ENCODE data around the gene SEMA6A.

SEMA6A gene

DNA sequence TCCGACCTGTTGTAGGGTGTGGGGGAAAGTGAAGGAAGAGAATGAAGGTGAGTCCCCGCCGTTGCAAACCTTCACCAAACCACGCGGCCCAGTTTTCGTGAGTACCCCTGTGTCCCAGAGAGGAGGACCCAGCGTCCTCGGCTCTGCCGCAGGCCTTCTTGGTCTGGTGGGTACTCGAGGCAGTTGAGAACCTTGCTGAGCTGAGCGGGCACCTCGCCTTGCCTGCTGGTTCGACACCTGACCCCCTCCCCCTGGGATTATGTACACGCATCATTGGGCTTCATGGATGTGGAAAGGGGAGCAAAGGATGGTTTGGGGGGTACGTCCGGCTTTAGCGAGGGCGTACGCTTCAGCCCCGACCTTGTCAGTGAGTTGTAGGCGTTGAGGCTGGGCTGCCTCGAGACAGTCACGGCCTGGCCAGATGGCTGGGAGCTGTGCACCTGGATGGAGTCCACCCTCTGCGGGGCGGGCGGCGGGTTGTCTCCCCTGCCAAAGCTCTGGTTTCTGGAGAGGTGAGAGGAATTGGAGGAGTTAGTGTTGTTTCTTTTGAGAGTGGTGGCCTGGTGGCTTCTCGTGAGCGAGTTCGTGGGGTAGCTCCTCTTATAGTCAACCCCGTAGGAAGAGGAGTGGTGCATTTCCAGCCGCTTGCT, 128.1 kb downstream of the SEMA6A start:
- no peaks in the 10 kb centered on the region for H3K9me3 ChIP-seq (ENCODE audit: control insufficient read depth, insufficient read depth, low read depth, low read length)
- H3K4me3 ChIP-seq (ENCODE audit: low read depth, low read length) = no peak overlapping the region
- peaks cover 31% of the 10 kb centered on the region for H3K4me1 ChIP-seq (ENCODE audit: control insufficient read depth, insufficient read depth, low read length)
- H3K36me3 ChIP-seq (ENCODE audit: control insufficient read depth, insufficient read depth, low read length) = peaks cover 68% of the 10 kb centered on the region
- H3K9ac ChIP-seq (ENCODE audit: low read length) = no peak overlapping the region
- no peaks in the 10 kb centered on the region for H3K27me3 ChIP-seq (ENCODE audit: control insufficient read depth, insufficient read depth, low read length)
- no peak overlapping the region for H3K27ac ChIP-seq (ENCODE audit: low read depth, low read length)

- peaks cover 8% of the 10 kb centered on the region for H3K27me3 ChIP-seq (ENCODE audit: control insufficient read depth, insufficient read depth, low read length)
- H3K36me3 ChIP-seq (ENCODE audit: control insufficient read depth, insufficient read depth, low read length) = peaks cover 57% of the 10 kb centered on the region
- H3K4me1 ChIP-seq (ENCODE audit: control insufficient read depth, insufficient read depth, low read length) = peaks cover 20% of the 10 kb centered on the region
- no peaks in the 10 kb centered on the region for H3K9me3 ChIP-seq (ENCODE audit: control insufficient read depth, insufficient read depth, low read depth, low read length)
- H3K27ac ChIP-seq (ENCODE audit: low read depth, low read length) = no peak overlapping the region
- no peak overlapping the region for H3K9ac ChIP-seq (ENCODE audit: low read length)
- no peak overlapping the region for H3K4me3 ChIP-seq (ENCODE audit: low read depth, low read length)
These were observed 129.3 kb downstream of the SEMA6A start for GRCh38 chr5:116445311-116445710.

DNA sequence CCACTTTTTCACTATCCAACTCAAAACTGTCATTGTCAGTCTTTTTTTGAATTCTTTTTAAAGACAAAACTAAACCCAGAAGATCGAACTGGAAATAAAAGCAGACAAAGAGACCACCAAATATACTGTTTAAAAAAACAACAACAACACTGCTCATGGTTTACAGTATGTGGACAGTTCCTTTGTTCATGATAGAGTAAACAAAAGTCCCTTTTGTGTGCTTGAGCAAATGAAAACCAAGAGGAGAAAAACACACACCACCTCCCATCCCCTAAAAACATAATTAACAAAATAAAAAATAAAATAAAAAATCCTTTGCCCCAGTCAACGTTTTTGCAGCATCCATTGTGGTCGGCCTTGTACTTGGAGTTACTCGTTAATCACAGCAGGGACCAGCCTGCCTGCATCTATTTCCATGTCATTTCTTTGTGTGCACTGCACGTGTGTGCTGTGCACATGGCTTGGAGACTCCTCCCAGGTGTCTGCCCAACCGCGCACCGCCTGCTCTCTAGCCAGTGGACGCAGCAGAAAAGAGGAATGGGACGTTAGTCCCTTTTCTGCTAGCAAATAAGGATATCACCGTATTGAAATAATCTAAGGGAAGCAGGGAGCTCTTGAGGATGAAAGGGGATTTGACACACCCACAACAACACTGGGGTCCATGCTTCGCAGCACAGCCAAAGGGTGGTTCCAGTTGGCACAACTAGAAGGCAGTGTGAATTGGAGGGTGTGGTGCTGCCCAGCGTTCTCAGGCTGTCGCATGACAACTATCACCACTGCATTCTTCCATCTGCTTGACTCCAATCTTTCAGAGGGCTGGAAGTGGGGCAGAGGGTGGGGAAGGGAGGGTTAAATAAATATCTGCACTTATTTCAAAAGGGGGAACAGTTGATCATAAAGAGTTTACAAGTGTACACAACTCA, 130.0 kb downstream of the SEMA6A start:
- H3K4me1 ChIP-seq (ENCODE audit: control insufficient read depth, insufficient read depth, low read length) = peaks cover 13% of the 10 kb centered on the region

DNA sequence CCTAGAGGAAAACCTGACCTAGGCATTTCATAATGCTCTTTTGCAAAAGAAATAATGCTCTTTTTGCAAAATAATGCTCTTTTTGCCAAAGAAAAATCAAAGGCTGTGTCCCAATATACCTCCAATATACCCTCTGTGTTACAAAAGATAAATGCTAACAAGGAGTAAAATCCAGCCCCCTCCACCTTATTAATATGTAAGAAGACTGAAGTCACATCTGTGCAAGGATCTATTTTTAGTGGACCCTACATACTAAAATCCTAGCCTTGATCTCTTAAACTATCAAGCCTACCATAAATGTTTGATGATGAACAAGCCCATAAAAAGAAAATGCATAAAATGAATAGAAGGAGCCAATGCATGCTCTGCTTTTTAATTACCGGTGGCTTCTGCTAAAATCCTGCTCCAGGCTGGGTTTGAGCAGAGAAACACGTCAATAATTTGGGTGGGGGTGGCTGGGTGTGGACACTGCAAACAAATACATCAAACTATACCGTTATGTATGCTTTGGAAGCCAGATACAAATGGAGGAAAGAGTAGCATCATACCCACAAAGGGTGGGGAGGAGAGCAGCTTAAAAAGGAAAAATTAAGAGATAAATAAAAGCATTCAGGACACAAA, 131.6 kb downstream of the SEMA6A start:
- Histone ChIP-seq H3K9ac (ENCODE audit: low read length) (no peak overlapping the region), H3K36me3 (ENCODE audit: control insufficient read depth, insufficient read depth, low read length) (peaks cover 34% of the 10 kb centered on the region), H3K4me1 (ENCODE audit: control insufficient read depth, insufficient read depth, low read length) (peaks cover 11% of the 10 kb centered on the region), H3K27ac (ENCODE audit: low read depth, low read length) (no peak overlapping the region), H3K27me3 (ENCODE audit: control insufficient read depth, insufficient read depth, low read length) (peaks cover 28% of the 10 kb centered on the region), H3K9me3 (ENCODE audit: control insufficient read depth, insufficient read depth, low read depth, low read length) (no peaks in the 10 kb centered on the region), H3K4me3 (ENCODE audit: low read depth, low read length) (no peak overlapping the region)

More for the DNA sequence above, 130.0 kb downstream of the SEMA6A start:
- Histone ChIP-seq H3K27me3 (ENCODE audit: control insufficient read depth, insufficient read depth, low read length) (peaks cover 15% of the 10 kb centered on the region), H3K4me3 (ENCODE audit: low read depth, low read length) (no peak overlapping the region), H3K9me3 (ENCODE audit: control insufficient read depth, insufficient read depth, low read depth, low read length) (no peaks in the 10 kb centered on the region), H3K36me3 (ENCODE audit: control insufficient read depth, insufficient read depth, low read length) (peaks cover 50% of the 10 kb centered on the region), H3K27ac (ENCODE audit: low read depth, low read length) (no peak overlapping the region), H3K9ac (ENCODE audit: low read length) (no peak overlapping the region)

DNA sequence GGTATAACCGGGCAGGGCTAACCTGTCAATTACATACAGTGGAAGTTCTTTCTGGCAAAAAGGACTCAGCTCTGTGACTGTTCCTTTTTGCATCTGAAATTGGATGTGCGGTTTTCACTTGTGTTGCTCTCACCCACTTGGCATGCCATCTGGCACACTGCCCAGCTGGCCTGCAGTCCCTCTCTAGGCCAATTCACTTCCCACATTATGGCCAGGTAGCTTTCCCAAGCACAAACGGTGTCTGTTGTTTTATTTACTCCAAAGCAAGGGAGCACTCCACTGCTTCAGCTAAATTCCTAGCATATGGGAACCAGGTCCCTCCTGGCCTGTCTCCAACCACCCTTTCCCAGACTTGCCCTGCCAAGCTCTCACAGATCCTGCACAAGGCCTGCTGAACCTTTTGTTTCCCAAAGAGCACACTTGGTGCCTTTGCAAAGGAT, 132.5 kb downstream of the SEMA6A start:
- Histone ChIP-seq H3K9ac (ENCODE audit: low read length) (no peak overlapping the region), H3K36me3 (ENCODE audit: control insufficient read depth, insufficient read depth, low read length) (peaks cover 26% of the 10 kb centered on the region), H3K27ac (ENCODE audit: low read depth, low read length) (no peak overlapping the region), H3K27me3 (ENCODE audit: control insufficient read depth, insufficient read depth, low read length) (peaks cover 32% of the 10 kb centered on the region), H3K4me3 (ENCODE audit: low read depth, low read length) (no peak overlapping the region), H3K9me3 (ENCODE audit: control insufficient read depth, insufficient read depth, low read depth, low read length) (no peaks in the 10 kb centered on the region), H3K4me1 (ENCODE audit: control insufficient read depth, insufficient read depth, low read length) (peaks cover 21% of the 10 kb centered on the region)

DNA sequence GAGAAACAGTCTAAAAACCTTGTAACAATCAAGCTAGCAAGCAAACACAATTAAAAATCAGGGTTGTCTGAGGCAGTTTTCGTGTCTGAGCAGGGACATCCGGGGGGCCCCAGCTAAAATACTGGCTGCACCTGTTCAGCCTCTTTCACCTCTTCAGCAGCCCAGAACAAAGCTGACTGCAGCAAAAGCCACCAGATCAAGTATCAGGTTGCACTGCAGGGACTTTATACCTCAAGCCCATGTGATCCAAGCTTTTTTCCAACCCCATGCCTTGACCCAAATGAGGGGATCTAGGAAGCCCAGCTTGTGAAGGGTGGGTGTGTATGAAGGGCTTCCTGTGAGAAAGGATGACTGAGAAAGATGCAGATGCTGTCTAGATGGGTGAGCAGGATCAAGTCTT, 133.4 kb downstream of the SEMA6A start:
- Histone ChIP-seq H3K4me1 (ENCODE audit: control insufficient read depth, insufficient read depth, low read length) (peaks cover 21% of the 10 kb centered on the region), H3K9me3 (ENCODE audit: control insufficient read depth, insufficient read depth, low read depth, low read length) (no peaks in the 10 kb centered on the region), H3K27ac (ENCODE audit: low read depth, low read length) (no peak overlapping the region), H3K9ac (ENCODE audit: low read length) (no peak overlapping the region), H3K36me3 (ENCODE audit: control insufficient read depth, insufficient read depth, low read length) (peaks cover 17% of the 10 kb centered on the region), H3K27me3 (ENCODE audit: control insufficient read depth, insufficient read depth, low read length) (peaks cover 41% of the 10 kb centered on the region), H3K4me3 (ENCODE audit: low read depth, low read length) (no peak overlapping the region)

GRCh38 chr5:116440457-116441001, 134.1 kb downstream of the SEMA6A start:
- peaks cover 21% of the 10 kb centered on the region for H3K4me1 ChIP-seq (ENCODE audit: control insufficient read depth, insufficient read depth, low read length)
- H3K36me3 ChIP-seq (ENCODE audit: control insufficient read depth, insufficient read depth, low read length) = peaks cover 10% of the 10 kb centered on the region
- peaks cover 48% of the 10 kb centered on the region for H3K27me3 ChIP-seq (ENCODE audit: control insufficient read depth, insufficient read depth, low read length)
- H3K4me3 ChIP-seq (ENCODE audit: low read depth, low read length) = no peak overlapping the region
- H3K9ac ChIP-seq (ENCODE audit: low read length) = no peak overlapping the region
- no peak overlapping the region for H3K27ac ChIP-seq (ENCODE audit: low read depth, low read length)
- no peaks in the 10 kb centered on the region for H3K9me3 ChIP-seq (ENCODE audit: control insufficient read depth, insufficient read depth, low read depth, low read length)

- H3K4me1 ChIP-seq (ENCODE audit: control insufficient read depth, insufficient read depth, low read length) = peaks cover 21% of the 10 kb centered on the region
- H3K9me3 ChIP-seq (ENCODE audit: control insufficient read depth, insufficient read depth, low read depth, low read length) = no peaks in the 10 kb centered on the region
- H3K4me3 ChIP-seq (ENCODE audit: low read depth, low read length) = no peak overlapping the region
- peaks cover 4% of the 10 kb centered on the region for H3K36me3 ChIP-seq (ENCODE audit: control insufficient read depth, insufficient read depth, low read length)
- no peak overlapping the region for H3K9ac ChIP-seq (ENCODE audit: low read length)
- peaks cover 48% of the 10 kb centered on the region for H3K27me3 ChIP-seq (ENCODE audit: control insufficient read depth, insufficient read depth, low read length)
- H3K27ac ChIP-seq (ENCODE audit: low read depth, low read length) = no peak overlapping the region
These were observed 134.7 kb downstream of the SEMA6A start for GRCh38 chr5:116439905-116440304.

GRCh38 chr5:116438979-116439554, 135.6 kb downstream of the SEMA6A start:
- Histone ChIP-seq H3K9ac (ENCODE audit: low read length) (no peak overlapping the region), H3K4me1 (ENCODE audit: control insufficient read depth, insufficient read depth, low read length) (peaks cover 21% of the 10 kb centered on the region), H3K4me3 (ENCODE audit: low read depth, low read length) (no peak overlapping the region), H3K36me3 (ENCODE audit: control insufficient read depth, insufficient read depth, low read length) (no peaks in the 10 kb centered on the region), H3K27ac (ENCODE audit: low read depth, low read length) (no peak overlapping the region), H3K27me3 (ENCODE audit: control insufficient read depth, insufficient read depth, low read length) (peaks cover 48% of the 10 kb centered on the region), H3K9me3 (ENCODE audit: control insufficient read depth, insufficient read depth, low read depth, low read length) (no peaks in the 10 kb centered on the region)

- no peak overlapping the region for H3K27ac ChIP-seq (ENCODE audit: low read depth, low read length)
These were observed 136.6 kb downstream of the SEMA6A start for GRCh38 chr5:116437922-116438578.

More at GRCh38 chr5:116437922-116438578, 136.6 kb downstream of the SEMA6A start:
- H3K27me3 ChIP-seq (ENCODE audit: control insufficient read depth, insufficient read depth, low read length) = peaks cover 48% of the 10 kb centered on the region
- no peak overlapping the region for H3K9ac ChIP-seq (ENCODE audit: low read length)
- no peak overlapping the region for H3K4me3 ChIP-seq (ENCODE audit: low read depth, low read length)
- no peaks in the 10 kb centered on the region for H3K36me3 ChIP-seq (ENCODE audit: control insufficient read depth, insufficient read depth, low read length)
- H3K4me1 ChIP-seq (ENCODE audit: control insufficient read depth, insufficient read depth, low read length) = peaks cover 21% of the 10 kb centered on the region
- H3K9me3 ChIP-seq (ENCODE audit: control insufficient read depth, insufficient read depth, low read depth, low read length) = no peaks in the 10 kb centered on the region
